GM21723 (cell line): ENCODE results near the gene RGL3.
"Not testable (repeated sequence)": the region's sequence is repeated elsewhere in the genome, so short reads cannot be mapped to it uniquely, and the experiment has no call there.

Experiments
- ATAC-seq: cut with Tn5 transposase; IDR thresholded peaks from one replicate; pipeline ENCODE4 v1.9.1; 2021; ENCODE audit warnings: mild to moderate bottlenecking, moderate library complexity; ENCODE audit not compliant: unreplicated experiment

Gene RGL3

DNA sequence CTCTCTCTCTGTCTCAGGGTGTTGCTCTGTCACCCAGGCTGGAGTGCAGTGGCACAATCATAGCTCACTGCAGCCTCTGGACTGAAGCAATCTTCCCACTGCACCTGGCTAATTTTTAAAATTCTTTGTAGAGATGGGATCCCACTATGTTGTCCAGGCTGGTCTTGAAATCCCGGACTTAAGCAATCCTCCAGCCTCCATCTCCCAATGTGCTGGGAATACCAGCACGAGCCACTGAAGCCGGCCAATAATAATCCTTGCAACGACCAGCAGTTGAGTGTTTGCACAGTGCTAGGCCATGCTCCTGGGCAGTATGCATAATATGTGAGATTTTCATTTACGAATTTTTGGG, 34.4 kb downstream of the RGL3 start:
- no peak for ATAC-seq

DNA sequence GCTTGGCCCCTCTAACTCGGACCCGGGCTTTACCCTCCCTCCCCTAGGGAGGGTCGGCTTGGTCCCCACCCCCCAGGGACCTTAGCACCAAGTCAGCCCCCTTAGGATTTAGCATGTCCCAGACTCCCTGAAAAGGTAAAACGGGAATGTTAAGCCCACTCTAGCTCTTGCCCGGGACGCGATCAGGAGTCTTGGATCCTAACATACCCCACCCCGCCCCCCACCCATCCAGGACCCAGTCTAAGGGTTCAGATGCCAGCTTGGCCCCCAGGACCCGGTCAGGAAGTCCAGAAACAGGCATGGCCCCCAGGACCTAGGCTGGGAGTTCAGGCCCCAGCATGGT, 35.4 kb downstream of the RGL3 start:
- no peak for ATAC-seq

DNA sequence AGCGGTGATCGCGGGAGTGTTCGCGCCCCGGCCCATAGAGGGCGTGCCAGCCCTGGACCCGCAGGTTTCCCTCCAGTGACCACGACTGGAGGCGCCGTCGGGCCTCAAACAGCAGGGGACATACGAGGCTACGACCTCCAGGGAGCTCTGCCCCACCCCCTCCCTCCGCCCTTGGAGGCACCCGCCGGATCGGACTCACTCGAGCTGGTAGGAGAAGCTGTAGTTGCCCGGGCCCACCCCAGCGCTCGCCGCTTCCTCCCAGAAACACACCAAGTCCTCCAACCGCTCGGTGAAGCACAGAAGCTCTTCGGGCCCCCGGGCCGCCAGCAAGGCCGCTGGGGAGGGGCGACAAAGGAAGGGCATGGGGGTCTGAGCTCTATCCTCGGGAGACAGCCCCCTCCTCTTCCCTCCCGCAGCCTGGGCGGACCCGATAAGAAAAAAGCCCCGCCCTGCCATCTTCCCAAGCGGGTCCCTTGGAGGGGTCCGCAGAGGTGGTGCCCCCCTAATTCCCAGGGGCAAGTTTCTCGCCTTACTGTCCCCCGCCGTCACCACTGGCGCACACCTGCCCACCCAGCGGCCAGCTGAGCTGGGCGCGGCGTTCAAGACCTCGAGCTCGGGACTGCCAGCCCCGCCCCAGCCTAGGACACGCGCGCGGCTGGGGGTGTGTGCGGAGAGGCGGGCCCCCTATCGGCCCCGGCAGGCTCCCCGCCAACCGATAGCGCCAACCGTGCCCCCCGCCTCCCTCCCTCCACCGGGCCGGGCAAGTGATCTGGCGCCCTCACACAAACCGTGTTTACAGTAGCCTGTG, 36.0 kb downstream of the RGL3 start:
- ATAC-seq, result no peak

DNA sequence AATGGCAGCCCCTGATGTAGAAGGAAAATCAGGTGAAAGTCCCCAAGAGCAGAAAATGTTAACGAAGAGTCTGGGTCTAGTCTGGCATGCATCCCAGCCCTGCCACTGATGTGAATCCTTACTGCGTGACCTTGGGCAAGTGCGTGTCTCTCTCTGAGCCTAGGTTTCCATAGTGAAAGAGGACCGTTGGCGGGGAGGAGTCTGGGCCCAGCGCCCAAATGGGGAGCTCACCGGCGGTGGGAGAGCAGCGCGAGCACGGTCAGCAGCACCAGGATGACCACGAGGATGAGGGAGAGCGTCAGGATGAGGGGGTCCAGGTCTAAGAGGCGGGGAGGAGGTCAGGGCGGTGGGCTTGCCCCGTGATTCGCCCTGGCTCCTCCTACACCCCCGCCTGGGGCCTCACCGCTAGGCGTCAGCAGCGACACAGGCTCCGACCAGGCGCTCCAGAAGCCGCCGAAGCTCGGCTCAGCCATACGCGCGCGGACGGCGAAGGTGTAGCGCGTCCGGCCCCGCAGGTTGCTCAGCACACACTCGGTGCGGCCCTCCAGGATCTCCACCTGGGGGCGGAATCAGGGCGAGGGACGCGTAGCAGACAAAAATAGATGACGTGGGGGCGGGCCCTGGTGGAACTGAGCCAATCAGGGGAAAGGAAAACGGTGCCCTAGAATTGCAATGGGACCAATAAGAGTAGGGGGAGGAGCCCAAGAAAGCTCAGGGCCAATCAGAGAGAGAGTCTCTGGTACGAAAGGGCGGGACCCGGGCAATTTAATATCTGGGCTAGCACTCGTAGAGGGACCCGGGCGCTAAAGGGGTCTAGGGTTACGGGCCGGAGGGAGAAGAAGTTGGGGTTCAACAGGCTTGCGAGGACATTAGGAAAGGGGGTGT, 38.2 kb downstream of the RGL3 start:
- peak; percentile 69 for ATAC-seq

DNA sequence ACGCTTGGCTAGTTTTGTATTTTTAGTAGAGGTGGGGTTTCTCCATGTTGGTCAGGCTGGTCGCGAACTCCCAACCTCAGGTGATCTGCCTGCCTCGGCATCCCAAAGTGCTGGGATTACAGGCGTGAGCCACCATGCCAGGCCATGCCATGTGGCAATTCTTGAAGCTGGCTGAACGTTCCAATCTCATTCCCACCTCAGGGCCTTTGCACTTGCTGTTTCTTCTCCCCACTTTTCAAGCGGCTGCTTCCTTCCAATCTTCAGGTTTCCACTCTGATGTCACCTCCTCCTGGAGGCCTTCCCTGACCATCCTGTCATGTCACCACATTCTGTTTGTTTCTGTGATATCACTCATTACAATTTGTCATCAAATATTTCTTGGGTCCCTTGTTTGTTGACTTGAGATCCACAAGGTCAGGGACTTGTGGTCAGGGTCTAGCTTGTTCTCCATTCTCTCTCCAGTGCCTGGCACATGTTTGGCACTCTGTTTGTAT, 39.2 kb downstream of the RGL3 start:
- no peak for ATAC-seq

DNA sequence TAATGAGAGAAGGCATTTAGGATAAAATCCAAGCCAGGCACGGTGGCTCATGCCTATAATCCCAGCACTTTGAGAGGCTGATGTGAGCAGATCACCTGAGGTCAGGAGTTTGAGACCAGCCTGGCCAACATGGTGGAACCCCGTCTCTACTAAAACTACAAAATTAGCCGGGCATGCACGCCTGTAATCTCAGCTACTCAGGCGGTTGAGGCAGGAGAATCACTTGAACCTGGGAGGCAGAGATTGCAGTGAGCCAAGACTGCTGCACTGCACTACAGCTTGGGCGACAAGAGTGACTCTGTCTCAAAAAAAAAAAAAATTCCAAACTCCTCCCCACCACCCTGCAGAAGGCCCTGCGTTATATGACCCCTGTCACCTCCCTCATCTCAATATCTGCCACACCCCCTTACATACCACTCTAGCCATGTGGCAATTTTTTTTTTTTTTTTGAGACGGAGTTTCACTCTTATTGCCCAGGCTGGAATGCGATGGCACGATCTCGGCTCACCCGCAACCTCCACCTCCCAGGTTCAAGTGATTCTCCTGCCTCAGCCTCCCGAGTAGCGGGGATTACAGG, 39.8 kb downstream of the RGL3 start:
- not testable (repeated sequence) for ATAC-seq

DNA sequence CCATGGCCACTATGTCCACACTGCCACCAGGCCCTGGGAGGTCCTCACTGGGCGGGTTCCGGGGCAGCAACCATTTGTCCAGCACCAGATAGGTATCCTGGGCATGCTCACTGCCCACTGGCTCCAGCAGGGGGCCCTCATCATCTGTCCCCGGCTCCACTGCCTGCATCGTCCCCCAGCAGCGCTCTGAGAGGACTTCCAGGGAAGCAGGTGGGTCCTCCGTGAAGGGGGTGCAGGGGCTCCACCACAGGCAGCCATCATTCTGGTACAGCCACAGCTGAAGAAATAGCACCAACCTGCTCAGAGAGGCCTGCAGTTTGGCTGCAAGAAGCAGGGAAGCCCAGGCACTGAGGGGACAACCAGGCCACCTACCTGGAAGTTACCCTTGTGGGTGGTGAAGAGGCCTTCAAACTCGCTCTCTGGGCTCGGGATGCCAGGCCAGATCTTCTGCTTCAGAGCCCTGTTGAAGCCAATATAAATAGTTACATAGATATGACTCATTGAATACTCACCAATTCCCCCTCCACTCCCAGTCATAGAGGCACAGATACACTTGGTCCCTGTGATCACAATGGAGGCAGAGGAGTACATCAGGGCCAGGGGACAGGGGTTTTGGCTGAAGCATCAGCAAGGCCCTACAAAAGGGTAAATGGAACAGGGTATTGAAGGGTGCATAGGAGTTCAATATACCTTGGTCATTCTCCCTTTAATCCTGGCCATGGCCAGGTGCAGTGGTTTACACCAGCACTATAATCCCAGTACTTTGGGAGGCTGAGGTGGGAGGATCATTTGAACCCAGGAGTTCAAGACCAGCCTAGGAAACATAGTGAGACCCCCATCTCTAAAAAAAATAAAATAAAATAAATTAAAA, 40.6 kb downstream of the RGL3 start:
- no peak for ATAC-seq

DNA sequence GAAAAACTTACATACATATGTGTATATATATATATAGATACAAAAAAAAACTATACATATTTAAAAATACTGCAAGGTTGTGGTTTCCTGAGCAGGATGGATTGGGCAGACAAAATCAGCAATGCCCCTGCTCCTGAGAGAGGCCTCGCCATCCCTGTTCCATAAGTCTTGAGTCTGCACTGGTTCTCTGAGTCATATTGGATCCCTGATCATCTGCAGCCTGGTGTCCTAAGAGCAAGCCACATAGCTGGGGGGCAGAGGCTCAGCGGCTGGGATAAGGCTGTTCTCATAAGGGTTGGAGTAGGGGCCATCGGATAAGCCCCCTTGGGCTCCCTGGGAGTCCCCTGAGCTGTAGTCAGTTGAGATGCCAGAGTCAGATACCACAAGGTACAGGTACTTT, 41.4 kb downstream of the RGL3 start:
- ATAC-seq, result no peak

DNA sequence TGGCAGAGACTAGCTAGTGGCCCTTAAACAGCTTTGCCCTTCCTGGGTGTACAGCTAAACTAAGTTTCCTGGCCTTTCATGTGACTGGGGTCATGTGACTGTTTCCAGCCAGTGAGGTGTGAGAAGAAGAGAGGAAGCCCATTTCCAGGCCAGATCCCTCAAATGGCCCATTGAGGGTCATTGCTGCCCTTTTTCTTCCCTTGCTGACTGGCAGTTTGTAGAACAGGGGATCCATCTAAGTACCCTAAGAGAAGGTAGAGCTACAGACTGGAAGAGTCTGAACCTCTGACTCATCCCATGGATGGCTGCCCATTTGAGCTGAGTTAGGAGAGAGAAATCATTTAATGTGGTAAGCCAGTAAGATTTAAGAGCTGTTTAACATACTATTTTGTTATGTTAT, 41.9 kb downstream of the RGL3 start:
- no peak for ATAC-seq

DNA sequence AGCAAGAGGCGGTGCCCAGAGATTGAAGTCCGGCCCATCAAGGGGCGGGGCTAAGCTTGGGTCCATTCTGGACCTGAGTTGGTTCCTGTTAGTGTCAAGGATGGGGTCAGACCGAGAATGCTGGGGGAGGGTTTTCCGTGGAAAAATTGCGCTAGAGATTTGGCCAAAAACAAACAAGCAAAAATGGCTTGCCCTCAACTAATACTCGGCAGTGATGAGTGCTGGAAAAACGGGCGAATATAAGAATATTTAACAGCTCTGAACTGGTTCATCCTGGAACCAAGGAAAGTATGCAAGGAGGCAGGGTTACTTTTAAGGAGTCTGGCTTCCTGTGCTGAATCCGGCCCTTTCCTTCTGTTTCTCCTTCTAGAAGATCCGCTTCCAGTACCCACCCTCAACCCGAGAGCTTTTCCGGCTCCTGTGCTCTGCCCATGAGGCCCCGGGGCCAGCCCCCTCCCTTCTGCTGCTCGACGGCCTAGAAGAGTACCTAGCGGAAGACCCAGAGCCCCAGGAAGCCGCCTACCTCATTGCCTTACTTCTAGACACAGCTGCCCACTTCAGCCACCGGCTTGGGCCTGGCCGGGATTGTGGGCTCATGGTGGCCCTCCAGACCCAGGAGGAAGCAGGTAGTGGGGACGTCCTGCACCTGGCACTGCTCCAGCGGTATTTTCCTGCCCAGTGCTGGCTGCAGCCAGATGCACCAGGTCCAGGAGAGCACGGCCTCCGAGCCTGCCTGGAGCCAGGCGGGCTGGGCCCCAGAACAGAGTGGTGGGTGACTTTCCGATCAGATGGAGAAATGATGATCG, 43.8 kb downstream of the RGL3 start:
- ATAC-seq, result peak; percentile 21

- ATAC-seq, result peak; percentile 84
Measured at GRCh38 chr19:11374433-11375142, 44.5 kb downstream of the RGL3 start, which contains the start of gene SWSAP1. SWSAP1 (plus strand) TSS chr19:11374666; CDS start chr19:11374681, 15 bp downstream.

DNA sequence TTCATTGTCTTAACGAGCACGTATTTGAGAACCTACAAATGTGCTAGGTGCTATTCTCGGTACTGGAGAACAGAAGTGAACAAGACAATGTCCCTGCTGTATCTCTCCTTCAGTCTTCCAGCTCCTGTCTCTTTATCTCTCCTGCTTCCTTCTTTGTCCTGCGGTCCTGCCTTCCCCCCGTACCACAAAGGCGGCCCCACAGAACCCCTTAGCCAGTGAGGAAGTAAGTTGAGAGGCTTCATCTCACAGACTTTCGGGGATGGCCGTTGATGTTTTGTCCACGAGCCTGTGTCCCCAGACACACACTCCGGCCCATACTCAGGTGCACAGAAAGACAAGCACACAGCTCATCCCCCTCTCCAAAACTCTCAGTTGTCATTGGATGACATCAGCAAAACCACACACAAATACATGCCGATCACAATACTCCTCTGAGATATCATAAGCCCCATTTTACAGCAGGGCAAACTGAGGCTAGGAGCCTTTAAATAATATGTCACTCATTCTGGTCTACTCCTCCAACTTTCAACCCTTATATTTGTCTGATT, 45.2 kb downstream of the RGL3 start:
- no peak for ATAC-seq

DNA sequence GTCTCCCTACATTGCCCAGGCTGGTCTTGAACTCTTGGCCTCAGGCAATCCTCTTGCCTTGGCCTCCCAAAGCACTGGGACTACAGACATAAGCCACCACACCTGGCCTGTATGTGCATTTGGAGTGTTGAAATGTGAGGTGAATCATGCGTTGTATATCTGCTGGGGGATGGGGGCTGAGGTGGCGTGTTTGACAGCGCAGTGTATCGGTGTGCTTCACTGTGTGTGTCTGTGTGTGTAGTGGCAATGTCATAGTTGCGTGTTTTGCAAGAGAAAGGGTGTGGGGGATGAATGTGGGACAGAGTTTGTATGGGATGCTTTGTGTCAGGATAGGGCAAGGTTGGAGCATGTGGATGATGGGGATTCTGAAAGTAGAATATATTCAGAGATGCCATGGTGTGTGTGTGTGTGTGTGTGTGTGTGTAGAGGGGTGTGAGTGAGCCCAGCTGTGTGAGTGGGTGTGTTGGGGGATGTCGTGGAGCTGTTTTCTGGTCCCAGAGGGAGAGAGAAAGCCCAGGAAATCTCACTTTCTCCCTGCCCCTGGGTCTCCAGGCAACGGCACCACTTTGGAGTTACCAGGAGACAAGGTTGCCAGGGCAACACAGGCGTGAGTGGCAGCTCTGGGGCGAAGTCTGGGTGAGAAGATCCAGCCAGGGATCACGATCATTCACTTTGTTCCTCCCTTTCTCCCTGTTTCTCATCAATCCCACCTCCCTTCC, 45.8 kb downstream of the RGL3 start:
- ATAC-seq, result no peak

GRCh38 chr19:11370744-11371143, 48.4 kb downstream of the RGL3 start:
- no peak for ATAC-seq

- ATAC-seq, result no peak
Measured at GRCh38 chr19:11367528-11367927, 51.6 kb downstream of the RGL3 start.

DNA sequence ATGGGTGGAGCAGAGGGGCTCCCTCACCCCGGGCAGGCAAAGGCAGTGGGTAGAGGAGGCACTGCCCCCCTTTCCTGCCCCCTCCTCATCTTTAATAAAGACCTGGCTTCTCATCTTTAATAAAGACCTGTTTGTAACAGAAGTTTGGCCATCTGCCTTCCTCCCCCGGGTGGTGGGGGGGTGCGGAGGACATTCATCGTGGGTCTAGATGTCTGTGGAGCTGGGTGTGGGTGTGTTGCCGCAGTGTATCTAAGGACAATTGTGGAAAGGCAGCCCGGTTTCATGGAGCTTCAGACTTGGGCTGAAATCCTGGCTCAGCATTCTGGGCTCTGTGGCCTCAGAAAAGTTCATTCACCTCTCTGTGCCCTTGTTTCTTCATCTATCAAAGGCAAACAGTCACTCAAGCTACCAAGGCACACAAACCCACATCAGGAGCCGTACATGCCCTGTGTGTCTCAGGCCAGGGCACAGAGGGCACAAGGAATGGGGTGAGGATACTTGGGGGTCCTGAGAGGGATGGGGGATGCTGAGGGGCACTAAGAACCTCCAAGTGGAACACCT, 53.5 kb downstream of the RGL3 start:
- ATAC-seq, result no peak

GRCh38 chr19:11364935-11365334, 54.2 kb downstream of the RGL3 start:
- no peak for ATAC-seq

GRCh38 chr19:11364296-11364904, 54.7 kb downstream of the RGL3 start:
- no peak for ATAC-seq
